ENCODE measurements around the gene SMNDC1. TPM values are rescaled to one million over a fixed set of nuclear protein-coding genes. Genes with fewer than 3 reads are reported as not detected.
A peak's percentile ranks its signal among the peaks of the same experiment; 100 is the strongest.

SMNDC1 gene
- total and polyA plus RNA-seq, 3 experiments from 2014 or later: 17.7 to 60.1 (median 54.9) TPM

DNA sequence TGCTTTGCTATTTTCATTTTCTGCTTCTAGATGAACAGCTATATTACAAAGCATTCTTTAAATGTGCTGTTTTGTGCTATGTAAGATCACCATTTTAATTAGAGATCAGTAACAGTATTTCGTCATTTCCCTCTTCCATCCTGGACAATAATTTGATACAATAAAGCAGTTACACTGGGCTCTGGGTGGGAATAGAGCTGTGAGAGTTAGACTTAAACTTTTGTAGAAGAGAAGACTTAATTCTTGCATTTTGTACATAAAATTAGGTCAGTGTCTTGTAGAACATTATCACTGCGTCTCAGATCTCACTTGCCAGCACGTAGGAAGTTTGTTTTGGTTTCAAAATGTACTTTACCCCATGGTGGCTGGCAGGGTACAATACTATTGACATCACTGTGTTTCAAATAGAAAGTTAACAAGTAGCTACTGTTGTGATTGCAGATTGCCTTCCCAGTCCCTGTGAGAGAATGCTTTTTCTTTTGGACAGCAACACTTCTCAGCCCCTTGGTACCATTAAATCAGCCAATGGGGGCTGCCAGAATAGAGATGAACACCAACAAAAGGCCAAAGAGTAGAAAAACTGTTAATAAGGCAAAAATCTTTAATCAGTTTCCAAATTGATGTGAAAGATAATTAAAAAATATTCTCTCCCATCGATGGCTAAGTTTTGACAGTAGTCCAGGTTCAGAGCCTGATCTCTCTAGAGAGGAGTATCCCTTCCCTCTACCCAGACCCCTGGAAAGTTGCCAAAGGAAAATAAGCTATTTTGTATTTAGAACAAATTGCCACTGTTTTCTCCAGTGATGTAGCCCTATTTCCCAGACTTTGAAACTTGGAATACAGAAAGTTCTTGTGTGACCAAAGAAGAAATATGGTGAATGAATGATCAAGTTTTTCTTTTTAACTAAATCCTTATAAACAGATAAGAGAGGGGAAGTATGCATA, 35.1 kb downstream of the SMNDC1 start:
- Mint-ChIP-seq H3K9me3 (no peaks in the 10 kb centered on the region), H3K4me3 (peak overlapping the region; percentile 70 to 88 (median 79)), H3K36me3 (peaks cover 0 to 2% (median 0%) of the 10 kb centered on the region in 3 donors), H3K4me1 (peaks cover 36 to 58% (median 44%) of the 10 kb centered on the region in 3 donors), H3K27me3 (peaks cover 0 to 1% of the 10 kb centered on the region in 2 donors), H3K27ac (peak overlapping the region; percentile 51 to 97 (median 85))
- no peaks in the 10 kb centered on the region for H3K27me3 ChIP-seq (ENCODE audit: insufficient read depth, low read length, poor library complexity, severe bottlenecking)
- no peaks in the 10 kb centered on the region for H3K36me3 ChIP-seq (ENCODE audit: insufficient read depth, low read length)
- CTCF ChIA-PET: interaction anchor here (0.7 to 2.0 kb wide), 5 partner anchors 9 to 133 kb away, joined by 3 to 8 read pairs (median 3); no protein-coding TSS in a partner anchor
- no peaks in the 10 kb centered on the region for H3K9me3 ChIP-seq (ENCODE audit: low read length)
- no peak overlapping the region for H3K27ac ChIP-seq (ENCODE audit: low read depth, low read length)
- peak in 1 of 5 donors; percentile 25 for DNase-seq
- peak overlapping the region; percentile 13 for H3K4me3 ChIP-seq (ENCODE audit: low read length)
- POLR2A ChIA-PET: interaction anchor here (0.8 kb wide), 1 partner anchor 62 kb away, joined by 10 read pairs; the partner anchor contains the start of gene MXI1
- peaks cover 26% of the 10 kb centered on the region for H3K4me1 ChIP-seq (ENCODE audit: insufficient read depth, low read length)

DNA sequence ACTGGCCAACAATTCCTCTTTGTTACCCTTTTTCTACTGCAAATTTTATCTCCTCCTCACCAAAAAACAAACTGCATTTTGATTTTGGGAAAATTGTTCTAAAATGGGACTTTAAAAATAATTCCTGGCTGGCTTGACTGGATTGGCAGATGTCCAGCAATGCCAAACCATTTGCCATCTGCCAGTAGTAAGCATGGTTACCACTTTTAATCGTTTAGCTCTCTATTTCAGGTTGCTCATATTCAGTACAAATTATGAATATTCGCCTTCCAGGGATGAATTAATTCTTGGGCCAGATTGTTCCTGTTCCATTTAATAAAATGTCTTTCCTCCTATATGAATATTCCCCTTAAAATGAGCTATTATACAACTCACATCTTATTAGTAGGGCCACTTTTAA, 35.7 kb downstream of the SMNDC1 start:
- ChIA-PET CTCF (interaction anchor here (0.7 to 2.0 kb wide), 5 partner anchors 8 to 133 kb away, joined by 3 to 8 read pairs (median 3); no protein-coding TSS in a partner anchor), POLR2A (interaction anchor here (0.8 kb wide), 1 partner anchor 61 kb away, joined by 10 read pairs; the partner anchor contains the start of gene MXI1)
- Mint-ChIP-seq H3K36me3 (peaks cover 0 to 2% (median 0%) of the 10 kb centered on the region in 3 donors), H3K27me3 (peaks cover 0 to 1% of the 10 kb centered on the region in 2 donors), H3K4me3 (peak overlapping the region; percentile 70 to 88 (median 79)), H3K9me3 (no peaks in the 10 kb centered on the region), H3K27ac (peak overlapping the region in 7 of 8 donors; percentile 51 to 97 (median 87)), H3K4me1 (peaks cover 31 to 51% (median 38%) of the 10 kb centered on the region in 3 donors)
- DNase-seq: no peak
- H3K4me3 ChIP-seq (ENCODE audit: low read length): no peak overlapping the region
- no peak overlapping the region for H3K27ac ChIP-seq (ENCODE audit: low read depth, low read length)
- peaks cover 20% of the 10 kb centered on the region for H3K4me1 ChIP-seq (ENCODE audit: insufficient read depth, low read length)
- no peaks in the 10 kb centered on the region for H3K9me3 ChIP-seq (ENCODE audit: low read length)
- H3K36me3 ChIP-seq (ENCODE audit: insufficient read depth, low read length): no peaks in the 10 kb centered on the region
- no peaks in the 10 kb centered on the region for H3K27me3 ChIP-seq (ENCODE audit: insufficient read depth, low read length, poor library complexity, severe bottlenecking)

DNA sequence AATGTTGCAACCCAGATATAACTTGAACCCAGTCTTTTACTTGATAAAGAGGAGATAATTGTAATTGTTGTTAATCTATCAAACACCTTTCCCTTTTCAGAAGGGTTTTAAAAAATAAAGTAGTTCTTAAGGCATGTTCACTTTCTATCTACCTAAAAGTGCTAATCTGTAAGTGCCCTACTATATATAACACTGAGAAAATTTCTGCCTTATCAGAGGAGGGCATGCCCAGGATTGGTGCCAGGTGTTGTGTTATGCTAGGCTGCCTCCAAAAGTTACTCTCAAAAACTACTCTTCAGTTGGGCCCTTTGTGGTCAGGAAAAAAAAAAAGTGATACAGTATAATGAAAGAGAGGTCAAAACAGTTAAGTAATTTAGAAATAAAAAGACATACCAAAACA, 36.3 kb downstream of the SMNDC1 start:
- Histone ChIP-seq H3K36me3 (ENCODE audit: insufficient read depth, low read length) (no peaks in the 10 kb centered on the region), H3K27me3 (ENCODE audit: insufficient read depth, low read length, poor library complexity, severe bottlenecking) (no peaks in the 10 kb centered on the region), H3K4me3 (ENCODE audit: low read length) (no peak overlapping the region), H3K27ac (ENCODE audit: low read depth, low read length) (no peak overlapping the region), H3K4me1 (ENCODE audit: insufficient read depth, low read length) (peaks cover 16% of the 10 kb centered on the region), H3K9me3 (ENCODE audit: low read length) (no peaks in the 10 kb centered on the region)
- Mint-ChIP-seq H3K9me3 (no peaks in the 10 kb centered on the region), H3K4me3 (peak overlapping the region in 4 of 7 donors; percentile 18 to 73 (median 54)), H3K27me3 (no peaks in the 10 kb centered on the region), H3K27ac (peak overlapping the region in 7 of 8 donors; percentile 24 to 97 (median 73)), H3K36me3 (peaks cover 0 to 2% (median 0%) of the 10 kb centered on the region in 3 donors), H3K4me1 (peaks cover 26 to 46% (median 33%) of the 10 kb centered on the region in 3 donors)
- POLR2A ChIA-PET: interaction anchor here (0.6 kb wide), 1 partner anchor 52 kb away, joined by 8 read pairs; no protein-coding TSS in a partner anchor
- no peak for DNase-seq
- CTCF ChIA-PET: interaction anchor here (0.7 to 1.8 kb wide), 3 partner anchors 10 to 132 kb away, joined by 3 to 4 read pairs (median 3); no protein-coding TSS in a partner anchor

DNA sequence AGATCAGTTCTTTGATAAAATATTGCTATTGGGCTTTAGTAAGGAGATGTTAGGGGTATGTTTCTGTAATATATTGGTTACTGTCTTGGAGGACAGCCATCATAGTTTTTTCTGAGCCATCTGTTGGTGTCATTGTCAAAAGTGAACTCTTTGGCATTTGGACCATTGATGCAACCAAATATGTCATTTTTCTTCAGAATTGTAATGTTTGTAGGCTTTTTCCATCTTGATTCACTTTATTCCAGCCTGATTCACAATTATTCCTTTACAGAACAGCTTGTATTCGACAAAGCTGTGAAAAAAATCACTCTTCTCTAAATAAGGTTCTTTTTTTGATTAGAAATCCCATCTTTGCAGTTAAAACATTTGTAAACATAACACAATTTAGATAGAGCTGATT, 37.4 kb downstream of the SMNDC1 start:
- peaks cover 0 to 2% (median 0%) of the 10 kb centered on the region in 3 donors for H3K36me3 Mint-ChIP-seq
- Histone ChIP-seq H3K36me3 (ENCODE audit: insufficient read depth, low read length) (no peaks in the 10 kb centered on the region), H3K27ac (ENCODE audit: low read depth, low read length) (no peak overlapping the region), H3K27me3 (ENCODE audit: insufficient read depth, low read length, poor library complexity, severe bottlenecking) (no peaks in the 10 kb centered on the region), H3K9me3 (ENCODE audit: low read length) (no peaks in the 10 kb centered on the region), H3K4me3 (ENCODE audit: low read length) (no peak overlapping the region), H3K4me1 (ENCODE audit: insufficient read depth, low read length) (peaks cover 16% of the 10 kb centered on the region)
- H3K4me3 Mint-ChIP-seq: no peak overlapping the region
- POLR2A ChIA-PET: interaction anchor here (0.7 kb wide), 1 partner anchor 142 kb away, joined by 3 read pairs; no protein-coding TSS in a partner anchor
- H3K27me3 Mint-ChIP-seq: no peaks in the 10 kb centered on the region
- no peak for DNase-seq
- H3K9me3 Mint-ChIP-seq: no peaks in the 10 kb centered on the region
- peaks cover 21 to 43% (median 29%) of the 10 kb centered on the region in 3 donors for H3K4me1 Mint-ChIP-seq
- CTCF ChIA-PET: interaction anchor here (1.3 kb wide), 1 partner anchor 15 kb away, joined by 3 read pairs; no protein-coding TSS in a partner anchor
- peak overlapping the region in 1 of 8 donors; percentile 16 for H3K27ac Mint-ChIP-seq

DNA sequence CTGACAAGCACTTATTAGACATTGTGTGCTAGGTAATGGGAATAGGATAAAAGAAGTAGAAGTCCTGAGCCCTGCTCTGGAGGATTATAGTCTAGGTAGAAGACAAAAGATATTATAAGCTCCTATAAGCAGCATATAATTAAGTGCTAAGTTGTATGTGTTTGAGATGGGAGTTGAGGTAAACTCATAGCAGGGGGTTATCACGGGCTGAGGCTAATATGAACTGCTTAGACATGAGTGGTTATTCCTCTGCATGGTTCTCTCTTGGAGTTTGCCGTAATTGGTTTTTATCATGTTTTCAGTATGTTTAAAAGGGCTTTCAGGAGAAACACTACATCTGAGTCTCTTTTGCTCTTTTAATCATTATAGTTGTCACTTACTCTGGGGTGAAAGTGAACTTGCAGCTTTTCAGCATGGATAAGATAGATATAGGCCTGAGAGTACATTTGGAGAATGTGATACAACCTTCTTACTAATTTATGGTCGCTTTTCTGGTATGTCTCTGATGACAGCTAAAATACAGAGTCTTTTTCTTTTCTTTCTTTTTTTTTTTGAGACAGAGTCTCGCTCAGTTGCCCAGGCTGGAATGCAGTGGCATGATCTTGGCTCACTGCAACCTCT, 39.0 kb downstream of the SMNDC1 start:
- Histone ChIP-seq H3K4me1 (ENCODE audit: insufficient read depth, low read length) (peaks cover 16% of the 10 kb centered on the region), H3K9me3 (ENCODE audit: low read length) (no peaks in the 10 kb centered on the region), H3K4me3 (ENCODE audit: low read length) (no peak overlapping the region), H3K27ac (ENCODE audit: low read depth, low read length) (no peak overlapping the region), H3K36me3 (ENCODE audit: insufficient read depth, low read length) (no peaks in the 10 kb centered on the region), H3K27me3 (ENCODE audit: insufficient read depth, low read length, poor library complexity, severe bottlenecking) (no peaks in the 10 kb centered on the region)
- POLR2A ChIA-PET: no interaction called here
- H3K27me3 Mint-ChIP-seq: no peaks in the 10 kb centered on the region
- DNase-seq: no peak
- peaks cover 0 to 2% (median 1%) of the 10 kb centered on the region in 3 donors for H3K36me3 Mint-ChIP-seq
- peaks cover 21 to 35% (median 26%) of the 10 kb centered on the region in 3 donors for H3K4me1 Mint-ChIP-seq
- H3K4me3 Mint-ChIP-seq: no peak overlapping the region
- CTCF ChIA-PET: interaction anchor here (1.2 to 1.4 kb wide), 2 partner anchors 14 to 57 kb away, joined by 3 read pairs; no protein-coding TSS in a partner anchor
- no peak overlapping the region for H3K27ac Mint-ChIP-seq
- H3K9me3 Mint-ChIP-seq: no peaks in the 10 kb centered on the region

DNA sequence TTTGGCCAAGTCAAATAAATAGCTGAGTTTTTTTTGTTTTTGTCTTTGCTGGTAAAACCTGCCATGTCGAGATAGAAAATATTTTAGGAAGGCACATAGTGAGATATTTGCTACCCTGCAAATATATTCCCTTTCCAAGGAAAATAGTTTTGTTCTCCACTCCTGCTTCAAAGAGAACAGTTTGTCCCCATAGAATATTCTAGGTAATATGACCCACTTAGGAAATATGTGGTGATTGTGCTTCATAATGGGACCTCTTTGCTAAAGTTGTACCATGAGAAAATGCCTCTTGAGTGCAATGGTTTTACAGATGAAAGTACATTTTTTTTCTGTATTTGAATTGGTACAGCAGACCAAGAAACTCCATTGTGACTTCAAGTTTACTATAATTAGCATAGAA, 41.6 kb downstream of the SMNDC1 start:
- Histone ChIP-seq H3K9me3 (ENCODE audit: low read length) (no peaks in the 10 kb centered on the region), H3K27ac (ENCODE audit: low read depth, low read length) (no peak overlapping the region), H3K36me3 (ENCODE audit: insufficient read depth, low read length) (no peaks in the 10 kb centered on the region), H3K4me3 (ENCODE audit: low read length) (no peak overlapping the region), H3K27me3 (ENCODE audit: insufficient read depth, low read length, poor library complexity, severe bottlenecking) (no peaks in the 10 kb centered on the region), H3K4me1 (ENCODE audit: insufficient read depth, low read length) (peaks cover under 1% of the 10 kb centered on the region)
- Mint-ChIP-seq H3K4me1 (peaks cover 2 to 12% (median 5%) of the 10 kb centered on the region in 3 donors), H3K36me3 (peaks cover 0 to 2% (median 1%) of the 10 kb centered on the region in 3 donors), H3K9me3 (no peaks in the 10 kb centered on the region), H3K27ac (no peak overlapping the region), H3K4me3 (no peak overlapping the region), H3K27me3 (no peaks in the 10 kb centered on the region)
- CTCF ChIA-PET: interaction anchor here (0.6 kb wide), 1 partner anchor 16 kb away, joined by 3 read pairs; no protein-coding TSS in a partner anchor
- no peak for DNase-seq
- POLR2A ChIA-PET: interaction anchor here (0.7 kb wide), 1 partner anchor 55 kb away, joined by 4 read pairs; no protein-coding TSS in a partner anchor

DNA sequence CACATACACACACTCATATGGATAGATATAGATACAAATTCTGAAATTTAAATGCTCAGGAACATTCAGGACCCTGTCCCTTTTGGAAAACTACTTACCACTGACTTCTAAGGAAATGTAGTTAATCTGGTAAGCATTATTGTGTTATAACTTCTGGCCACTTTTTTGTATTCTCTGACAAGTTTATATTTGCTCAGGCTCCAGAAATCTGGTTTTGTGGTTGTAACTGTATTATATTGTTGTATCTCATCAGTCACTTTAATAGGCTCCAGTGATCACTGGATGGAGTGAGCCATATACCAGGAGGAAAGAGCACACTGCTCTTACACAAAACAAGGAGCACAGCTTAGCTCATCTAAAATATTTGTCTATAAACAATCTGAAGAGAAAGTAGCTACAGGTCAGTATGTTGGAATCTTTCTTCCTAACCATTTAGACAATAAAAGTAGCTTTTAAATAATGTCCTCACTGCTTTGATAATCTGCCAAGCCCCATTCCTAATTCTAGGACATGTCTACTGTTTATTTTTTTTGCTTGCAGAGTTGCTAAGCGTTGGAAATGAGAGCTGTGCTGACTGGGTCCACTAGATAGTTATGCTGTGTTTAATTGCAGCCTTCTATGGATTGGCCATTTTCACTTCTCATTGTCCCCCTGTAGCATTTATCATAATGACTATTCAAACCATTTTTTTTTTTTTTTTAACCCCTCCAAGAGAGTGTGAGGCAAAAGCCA, 43.8 kb downstream of the SMNDC1 start:
- Mint-ChIP-seq H3K27ac (no peak overlapping the region), H3K4me3 (no peak overlapping the region), H3K9me3 (peaks cover 0 to under 1% (median 0%) of the 10 kb centered on the region in 5 donors), H3K27me3 (peaks cover 0 to 3% of the 10 kb centered on the region in 2 donors), H3K4me1 (no peaks in the 10 kb centered on the region), H3K36me3 (peaks cover under 1 to 5% (median 4%) of the 10 kb centered on the region in 3 donors)
- ChIA-PET POLR2A (no interaction called here), CTCF (interaction anchor here (1.9 kb wide), 1 partner anchor 9 kb away, joined by 8 read pairs; no protein-coding TSS in a partner anchor)
- DNase-seq: no peak
- no peaks in the 10 kb centered on the region for H3K9me3 ChIP-seq (ENCODE audit: low read length)
- H3K4me3 ChIP-seq (ENCODE audit: low read length): no peak overlapping the region
- H3K27me3 ChIP-seq (ENCODE audit: insufficient read depth, low read length, poor library complexity, severe bottlenecking): no peaks in the 10 kb centered on the region
- no peaks in the 10 kb centered on the region for H3K4me1 ChIP-seq (ENCODE audit: insufficient read depth, low read length)
- no peaks in the 10 kb centered on the region for H3K36me3 ChIP-seq (ENCODE audit: insufficient read depth, low read length)
- H3K27ac ChIP-seq (ENCODE audit: low read depth, low read length): no peak overlapping the region
